ENCODE data around the gene MYO15B.

Gene MYO15B

GRCh38 chr17:75587675-75588595, at the start of gene MYO15B:
Gene MYO15B (plus strand): TSS chr17:75587800. CDS start chr17:75588058, 258 bp downstream.
- DNase-seq = peak; percentile 37 to 49

GRCh38 chr17:75539967-75540729, 47.5 kb upstream of the MYO15B start:
- DNase-seq = no peak

- no peak for DNase-seq
Measured at GRCh38 chr17:75540923-75541503, 46.6 kb upstream of the MYO15B start.

GRCh38 chr17:75542229-75542628, 45.4 kb upstream of the MYO15B start:
- DNase-seq = no peak

- no peak for DNase-seq
Measured at GRCh38 chr17:75542728-75543336, 44.8 kb upstream of the MYO15B start.

GRCh38 chr17:75544250-75544649, 43.4 kb upstream of the MYO15B start:
- no peak for DNase-seq

GRCh38 chr17:75546181-75546580, 41.4 kb upstream of the MYO15B start:
- DNase-seq = no peak

- DNase-seq = no peak
Measured at GRCh38 chr17:75547091-75547490, 40.5 kb upstream of the MYO15B start.

GRCh38 chr17:75548813-75549212, 38.8 kb upstream of the MYO15B start:
- no peak for DNase-seq

- DNase-seq = no peak
Measured at GRCh38 chr17:75549246-75550138, 38.1 kb upstream of the MYO15B start.

GRCh38 chr17:75550139-75550465, 37.5 kb upstream of the MYO15B start:
- DNase-seq = no peak

- DNase-seq = no peak
Measured at GRCh38 chr17:75551266-75551665, 36.3 kb upstream of the MYO15B start.

- DNase-seq = no peak
Measured at GRCh38 chr17:75552425-75553294, 34.9 kb upstream of the MYO15B start.

- no peak for DNase-seq
Measured at GRCh38 chr17:75553295-75554110, 34.1 kb upstream of the MYO15B start.

- DNase-seq = no peak
Measured at GRCh38 chr17:75555679-75556153, 31.9 kb upstream of the MYO15B start.

GRCh38 chr17:75557075-75557851, 30.3 kb upstream of the MYO15B start:
- no peak for DNase-seq

GRCh38 chr17:75557852-75558665, 29.5 kb upstream of the MYO15B start:
- DNase-seq = no peak

Data from inflammatory macrophage treated with lipopolysaccharide for 1 hour (primary cell).